GM21528 (cell line): Measurements from ENCODE around the gene SLC14A1.
A peak's percentile ranks its signal among the peaks of the same experiment; 100 is the strongest.

Experiments used
- ATAC-seq: cut with Tn5 transposase; IDR thresholded peaks from one replicate; pipeline ENCODE4 v1.9.1; 2021; ENCODE audit warnings: mild to moderate bottlenecking, moderate library complexity; ENCODE audit not compliant: unreplicated experiment, low FRiP score

Gene SLC14A1

GRCh38 chr18:45719106-45719505 is 4.9 kb upstream of the SLC14A1 start:
- no peak for ATAC-seq

DNA sequence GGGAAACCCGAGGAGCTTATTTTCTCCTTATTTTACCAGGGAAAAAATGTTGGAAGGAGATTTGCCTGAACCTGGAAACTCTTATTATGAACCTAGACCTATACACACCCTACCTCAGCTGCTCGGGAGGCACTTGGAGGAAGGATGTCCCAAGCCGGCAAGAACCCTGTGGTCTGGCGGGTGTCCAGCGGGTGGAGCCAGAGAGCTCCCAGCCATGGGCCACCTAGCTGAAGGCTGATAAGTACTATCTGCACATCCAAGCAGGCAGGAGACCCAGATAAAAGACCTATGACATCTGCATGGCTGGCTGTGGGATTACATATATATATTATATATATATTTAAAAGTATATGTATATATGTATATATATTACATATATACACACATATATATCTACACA is 1.1 kb upstream of the SLC14A1 start:
- peak; percentile 94 for ATAC-seq

GRCh38 chr18:45724601-45725000 is 620 bp downstream of the SLC14A1 start:
- no peak for ATAC-seq

DNA sequence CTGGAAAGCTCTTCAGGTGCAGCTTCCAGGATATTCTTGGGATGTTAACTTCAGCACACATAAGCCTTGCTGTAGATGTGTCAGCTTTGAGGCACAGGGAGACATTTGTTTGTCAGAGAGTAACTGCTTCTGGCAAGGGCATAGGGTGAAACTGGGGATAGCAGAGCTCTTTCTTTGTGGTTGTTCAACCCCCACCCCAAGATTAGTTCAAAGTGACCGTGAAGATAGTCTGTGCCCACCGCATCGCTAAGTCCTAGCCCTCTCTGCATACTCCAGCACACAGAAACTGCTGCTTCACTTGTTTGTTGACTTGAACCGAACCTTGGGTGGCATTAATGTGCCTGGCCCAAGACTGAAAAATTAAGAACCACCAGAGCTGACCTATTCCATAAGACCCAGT is 1.4 kb downstream of the SLC14A1 start:
- ATAC-seq: no peak

GRCh38 chr18:45726603-45727002 is 2.6 kb downstream of the SLC14A1 start:
- ATAC-seq: no peak

DNA sequence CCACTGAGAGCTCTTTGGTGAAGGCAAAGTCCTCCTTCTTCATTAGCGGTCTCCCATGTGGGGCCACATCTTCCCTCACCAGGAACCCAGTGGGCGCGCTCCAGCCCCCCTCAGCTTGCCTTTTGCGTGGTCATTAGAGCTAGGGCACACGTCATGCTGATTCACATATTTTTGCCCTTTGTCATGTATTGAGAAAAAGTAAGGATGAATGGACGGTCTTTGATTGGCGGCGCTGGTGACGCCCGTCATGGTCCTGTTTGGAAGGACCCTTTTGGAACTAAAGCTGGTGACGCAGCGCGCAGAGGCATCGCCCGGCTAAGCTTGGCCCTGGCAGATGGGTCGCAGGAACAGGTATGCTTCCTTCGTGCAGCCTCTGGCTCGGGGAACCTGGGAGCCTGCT is 3.1 kb downstream of the SLC14A1 start:
- ATAC-seq: no peak

DNA sequence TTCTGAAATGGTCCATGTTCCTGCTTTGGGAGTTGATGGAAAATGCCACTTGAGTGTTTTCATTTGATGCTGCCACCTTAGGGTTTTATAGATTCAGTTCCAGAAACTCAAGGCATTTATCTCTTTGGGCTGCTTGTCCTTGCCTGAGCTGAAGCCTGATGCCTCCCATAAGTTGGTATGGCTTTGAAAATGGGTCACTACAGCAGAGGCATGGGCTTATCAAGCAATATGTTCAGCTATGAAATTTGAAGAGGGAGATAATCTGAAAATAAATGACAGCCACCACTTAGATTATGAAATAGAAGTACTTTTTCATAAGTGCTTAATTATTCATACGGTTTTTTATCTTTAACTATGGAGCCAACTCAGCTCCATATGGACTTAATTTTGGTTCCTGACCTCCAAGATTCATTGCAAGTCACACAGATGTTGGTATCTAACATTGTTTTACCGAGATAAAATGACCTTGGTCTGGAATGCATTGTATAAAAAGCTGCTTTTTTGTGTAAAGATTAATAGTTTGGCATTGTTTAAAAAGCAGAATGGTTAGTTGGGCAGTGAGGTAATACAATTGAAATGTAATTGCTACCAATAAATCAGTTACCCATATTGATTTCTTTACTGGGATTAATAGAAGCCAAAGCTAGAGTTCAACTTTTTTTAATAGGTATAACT is 4.5 kb downstream of the SLC14A1 start:
- no peak for ATAC-seq

GRCh38 chr18:45730832-45731575 is 7.0 kb downstream of the SLC14A1 start:
- ATAC-seq: no peak

DNA sequence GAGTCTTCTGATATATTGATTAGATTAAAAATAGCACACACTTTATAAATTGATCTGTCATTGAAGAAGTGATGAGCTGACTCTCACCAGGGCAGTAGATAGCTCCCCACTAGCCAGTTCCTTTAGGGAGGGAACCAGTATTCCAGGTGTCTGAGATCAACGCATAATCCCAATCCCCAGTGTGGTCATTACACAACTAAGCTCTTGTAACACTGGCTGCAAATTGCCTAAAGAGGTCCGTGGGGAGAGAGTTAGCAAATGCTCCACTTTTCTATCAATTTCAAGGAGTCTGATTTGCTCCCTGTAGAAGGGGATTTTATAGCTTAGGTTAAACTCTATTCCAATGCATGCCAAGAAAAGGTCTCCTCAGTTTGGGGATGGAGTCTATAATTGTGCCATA is 7.7 kb downstream of the SLC14A1 start:
- no peak for ATAC-seq

DNA sequence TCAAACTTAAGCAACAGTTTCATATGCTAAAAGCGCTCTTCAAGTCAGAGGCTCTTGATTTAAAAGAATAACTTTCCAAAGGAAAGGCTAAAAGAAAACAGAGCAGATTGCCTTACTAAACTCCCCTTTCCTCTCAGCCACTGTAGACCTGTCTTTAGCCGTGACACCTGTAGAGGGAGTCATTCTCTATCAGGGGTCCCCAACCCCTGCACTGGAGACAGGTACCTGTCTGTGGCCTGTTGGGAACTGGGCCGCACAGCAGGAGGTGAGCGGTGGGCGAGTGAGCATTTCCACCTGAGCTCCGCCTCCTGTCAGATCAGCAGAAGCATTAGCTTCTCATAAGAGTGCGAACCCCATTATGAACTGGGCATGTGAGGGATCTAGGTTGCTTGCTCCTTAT is 9.6 kb downstream of the SLC14A1 start:
- ATAC-seq: no peak

GRCh38 chr18:45734505-45734904 is 10.5 kb downstream of the SLC14A1 start:
- ATAC-seq: no peak

DNA sequence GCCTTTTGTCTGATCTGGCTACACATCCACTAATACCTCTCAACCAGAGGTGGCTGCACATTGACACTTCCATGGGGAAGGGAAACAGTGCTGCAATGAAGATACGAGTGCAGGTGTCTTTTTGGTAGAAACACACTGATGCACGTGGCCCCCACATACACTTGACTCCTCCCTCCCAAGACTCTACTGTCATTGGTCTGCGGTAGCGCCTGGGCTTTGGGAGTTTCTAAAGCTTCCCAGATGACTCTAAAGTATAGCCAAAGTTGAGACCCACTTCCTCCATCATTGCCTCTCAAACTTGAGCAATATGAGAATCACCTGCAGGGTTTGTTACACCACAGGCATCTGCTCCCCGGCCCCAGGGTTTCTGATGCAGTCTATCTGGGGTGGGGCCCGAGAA is 11.0 kb downstream of the SLC14A1 start:
- ATAC-seq: no peak

GRCh38 chr18:45738660-45739059 is 14.7 kb downstream of the SLC14A1 start:
- no peak for ATAC-seq

GRCh38 chr18:45739268-45739667 is 15.3 kb downstream of the SLC14A1 start:
- ATAC-seq: no peak

- no peak for ATAC-seq
Observed at GRCh38 chr18:45739848-45740247, 15.9 kb downstream of the SLC14A1 start.

DNA sequence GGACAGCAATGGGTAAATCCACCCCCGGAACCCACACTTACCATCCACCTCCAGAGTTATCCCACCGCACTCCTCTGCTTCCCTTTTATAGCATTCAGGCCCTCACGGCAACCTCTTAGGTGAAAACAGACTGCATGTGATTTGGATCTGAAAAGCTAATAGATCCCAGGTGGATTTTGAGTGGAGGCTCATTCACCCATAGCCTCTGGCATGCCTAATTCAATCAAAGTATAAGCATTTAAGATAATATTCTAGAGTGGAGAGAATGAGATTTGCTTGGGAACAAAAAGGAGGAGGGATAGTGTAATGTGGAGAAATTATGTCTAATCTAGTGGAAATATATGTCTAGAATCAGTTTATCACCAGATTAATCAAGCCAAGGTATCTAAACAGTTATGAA is 17.1 kb downstream of the SLC14A1 start:
- ATAC-seq: no peak

DNA sequence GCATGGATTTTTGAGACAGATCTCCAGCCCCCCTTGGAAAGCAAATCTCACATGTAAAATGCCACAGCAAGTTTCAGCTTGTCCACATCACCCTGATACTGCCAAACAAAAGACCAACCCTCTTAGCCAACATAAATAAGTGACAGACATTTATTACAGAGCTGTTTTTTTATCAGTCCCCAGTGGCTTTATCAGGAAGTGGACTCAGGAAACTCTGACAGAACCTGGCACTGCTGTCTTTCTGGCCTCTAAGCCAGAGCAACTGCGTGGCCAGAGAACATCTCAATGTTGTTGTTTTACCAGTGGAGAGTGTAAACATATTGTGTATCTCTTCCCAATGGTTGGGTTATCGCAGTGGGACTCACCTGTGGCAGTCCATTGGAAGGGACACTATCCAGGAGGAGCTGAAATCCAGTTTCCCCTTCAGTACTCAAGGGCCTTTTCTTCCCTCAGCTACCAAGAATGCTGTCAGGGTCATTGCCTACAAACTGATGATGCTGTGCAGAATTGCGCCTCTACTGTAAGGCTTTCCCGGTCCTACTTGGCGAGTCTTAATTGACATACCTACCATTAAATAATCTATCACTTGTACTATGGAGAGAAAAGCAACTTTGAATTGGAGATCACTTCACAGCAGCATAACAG is 22.0 kb downstream of the SLC14A1 start:
- ATAC-seq: no peak

GRCh38 chr18:45748501-45748900 is 24.5 kb downstream of the SLC14A1 start:
- no peak for ATAC-seq

GRCh38 chr18:45749918-45750689 is 26.1 kb downstream of the SLC14A1 start:
- ATAC-seq: no peak

DNA sequence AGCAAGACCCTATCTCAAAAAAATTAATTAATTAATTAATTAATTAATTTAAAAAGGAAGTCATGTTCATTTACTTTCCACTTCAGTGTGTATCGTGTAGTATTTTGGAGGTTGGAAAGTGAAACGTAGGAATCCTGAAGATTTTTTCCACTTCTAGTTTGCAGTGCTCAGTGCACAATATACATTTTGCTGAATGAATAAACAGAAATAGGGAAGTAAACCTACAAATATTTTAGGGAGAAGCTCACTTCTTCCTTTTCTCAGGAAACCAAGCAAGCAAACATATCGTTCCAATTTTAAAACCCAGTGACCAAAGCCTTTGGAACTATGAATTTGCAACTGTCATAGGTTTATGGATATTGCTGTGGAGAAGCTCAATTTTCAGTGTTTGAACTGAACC is 27.8 kb downstream of the SLC14A1 start:
- no peak for ATAC-seq

DNA sequence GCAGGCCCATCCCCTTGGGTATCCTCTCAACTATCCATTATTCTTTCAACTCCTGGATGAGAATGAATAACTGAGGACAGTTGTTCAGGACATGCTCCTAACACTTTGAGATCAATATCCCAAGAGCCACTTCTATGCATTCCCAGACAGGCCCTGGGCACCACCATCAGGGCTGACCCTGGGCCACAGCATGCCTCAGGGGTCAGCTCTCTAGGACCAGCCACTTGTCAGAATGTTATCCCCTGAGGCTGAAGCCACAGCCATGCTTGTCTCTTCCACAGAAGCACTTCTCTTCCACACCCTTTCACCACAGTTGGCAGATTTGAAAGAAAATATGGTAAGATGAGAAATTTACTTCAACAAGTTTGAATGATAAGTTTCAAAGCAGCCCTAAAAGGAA is 28.7 kb downstream of the SLC14A1 start:
- ATAC-seq: no peak
